Measurements from ENCODE around the gene TMEM132C. TPM values are rescaled to one million over a fixed set of nuclear protein-coding genes. Genes with fewer than 3 reads are reported as not detected.

The TMEM132C gene
- total RNA-seq, 1 experiment from 2014 or later, result not detected

- Mint-ChIP-seq H3K4me3 (ENCODE audit: unreplicated experiment) (no peak overlapping the region), H3K27ac (ENCODE audit: low read depth, unreplicated experiment) (no peak overlapping the region), H3K4me1 (ENCODE audit: insufficient read depth, unreplicated experiment) (no peaks in the 10 kb centered on the region), H3K9me3 (ENCODE audit: unreplicated experiment) (peaks cover 34% of the 10 kb centered on the region), H3K27me3 (ENCODE audit: insufficient read depth, unreplicated experiment) (no peaks in the 10 kb centered on the region), H3K36me3 (ENCODE audit: insufficient read depth, unreplicated experiment) (no peaks in the 10 kb centered on the region)
- intact Hi-C loops (cut with micrococcal nuclease), result no loop called here
- BruUV-seq (replicated peaks), result no TSS peak
- DNase-seq (ENCODE audit: unreplicated experiment), result no peak
- no peak for TF ChIP-seq CTCF (IDR thresholded peaks at IDR 0.05; ENCODE audit: unreplicated experiment)
- ChIA-PET POLR2A (no interaction called here), CTCF (no interaction called here)
Measured at GRCh38 chr12:128418944-128419343, 152.0 kb downstream of the TMEM132C start.

GRCh38 chr12:128420163-128420562 is 153.2 kb downstream of the TMEM132C start:
- DNase-seq (ENCODE audit: unreplicated experiment), result no peak
- ChIA-PET CTCF (no interaction called here), POLR2A (no interaction called here)
- intact Hi-C loops (cut with micrococcal nuclease), result no loop called here
- Mint-ChIP-seq H3K9me3 (ENCODE audit: unreplicated experiment) (peaks cover 38% of the 10 kb centered on the region), H3K4me3 (ENCODE audit: unreplicated experiment) (no peak overlapping the region), H3K27ac (ENCODE audit: low read depth, unreplicated experiment) (no peak overlapping the region), H3K36me3 (ENCODE audit: insufficient read depth, unreplicated experiment) (no peaks in the 10 kb centered on the region), H3K27me3 (ENCODE audit: insufficient read depth, unreplicated experiment) (no peaks in the 10 kb centered on the region), H3K4me1 (ENCODE audit: insufficient read depth, unreplicated experiment) (no peaks in the 10 kb centered on the region)
- no peak for TF ChIP-seq CTCF (IDR thresholded peaks at IDR 0.05; ENCODE audit: unreplicated experiment)
- no TSS peak for BruUV-seq (replicated peaks)

GRCh38 chr12:128421375-128421774 is 154.4 kb downstream of the TMEM132C start:
- Mint-ChIP-seq H3K27ac (ENCODE audit: low read depth, unreplicated experiment) (no peak overlapping the region), H3K4me3 (ENCODE audit: unreplicated experiment) (no peak overlapping the region), H3K4me1 (ENCODE audit: insufficient read depth, unreplicated experiment) (no peaks in the 10 kb centered on the region), H3K36me3 (ENCODE audit: insufficient read depth, unreplicated experiment) (no peaks in the 10 kb centered on the region), H3K27me3 (ENCODE audit: insufficient read depth, unreplicated experiment) (no peaks in the 10 kb centered on the region), H3K9me3 (ENCODE audit: unreplicated experiment) (peaks cover 39% of the 10 kb centered on the region)
- intact Hi-C loops (cut with micrococcal nuclease), result no loop called here
- TF ChIP-seq CTCF (IDR thresholded peaks at IDR 0.05; ENCODE audit: unreplicated experiment), result no peak
- CTCF ChIA-PET, result no interaction called here
- POLR2A ChIA-PET, result no interaction called here
- no peak for DNase-seq (ENCODE audit: unreplicated experiment)
- BruUV-seq (replicated peaks), result no TSS peak

DNA sequence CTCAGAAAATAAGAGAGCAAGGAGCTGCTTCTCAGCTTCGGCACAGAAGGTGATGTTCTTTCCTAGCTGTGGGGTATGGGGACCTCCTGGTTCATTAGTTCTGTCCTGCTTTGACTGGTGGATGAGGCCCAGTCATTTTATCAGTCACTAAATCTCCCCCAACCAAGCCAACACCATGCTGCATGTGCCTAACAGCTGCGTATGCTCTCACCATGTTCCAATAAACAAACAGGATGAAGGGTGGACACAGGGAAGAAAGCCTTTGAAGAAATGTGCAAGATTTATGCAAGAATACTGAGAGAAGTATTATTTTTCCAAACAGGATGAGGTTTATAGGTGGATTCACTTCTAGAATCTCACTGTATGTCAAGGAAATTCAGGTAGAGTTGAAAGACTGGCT is 156.2 kb downstream of the TMEM132C start:
- intact Hi-C loops (cut with micrococcal nuclease), result no loop called here
- Mint-ChIP-seq H3K36me3 (ENCODE audit: insufficient read depth, unreplicated experiment) (no peaks in the 10 kb centered on the region), H3K27ac (ENCODE audit: low read depth, unreplicated experiment) (no peak overlapping the region), H3K4me3 (ENCODE audit: unreplicated experiment) (no peak overlapping the region), H3K9me3 (ENCODE audit: unreplicated experiment) (peaks cover 36% of the 10 kb centered on the region), H3K4me1 (ENCODE audit: insufficient read depth, unreplicated experiment) (no peaks in the 10 kb centered on the region), H3K27me3 (ENCODE audit: insufficient read depth, unreplicated experiment) (no peaks in the 10 kb centered on the region)
- DNase-seq (ENCODE audit: unreplicated experiment), result no peak
- ChIA-PET CTCF (no interaction called here), POLR2A (no interaction called here)
- no TSS peak for BruUV-seq (replicated peaks)
- no peak for TF ChIP-seq CTCF (IDR thresholded peaks at IDR 0.05; ENCODE audit: unreplicated experiment)
